K562 (cell line): Measurements from ENCODE around the gene PAX8.

Experiments
- CBX3 ChIP-seq, 2 experiments: IDR thresholded peaks; 1 replicate in 1 of 2; 2 replicates in 1 of 2; pipeline ENCODE4 v1.6.1; 2012; ENCODE audit warnings: inconsistent platforms in 2 of 2, low read length in 2 of 2, borderline replicate concordance in 1 of 2, control low read depth in 1 of 2
- CTCF ChIP-seq, 3 experiments: IDR thresholded peaks in 2 of 3; conservative IDR thresholded peaks in 1 of 3; 2 replicates each; pipeline ENCODE4 v1.5.1; 2011 to 2012; ENCODE audit warnings: low read length in 3 of 3, mild to moderate bottlenecking in 3 of 3, control low read depth in 2 of 3, improper control_type of control experiment in 1 of 3, inconsistent platforms in 1 of 3, low read depth in 1 of 3, mixed read lengths in 1 of 3, moderate library complexity in 1 of 3; ENCODE audit not compliant: insufficient read depth in 2 of 3
- EGR1 ChIP-seq: fragments of 450-650 bp; conservative IDR thresholded peaks from 2 replicates; pipeline ENCODE4 v1.6.1; 2017; ENCODE audit warnings: mild to moderate bottlenecking
- HMG20B ChIP-seq: fragments of 250-450 bp; sonication (Bioruptor Pico); IDR thresholded peaks from 2 replicates; pipeline ENCODE4 v1.5.0; 2021; ENCODE audit warnings: mild to moderate bottlenecking
- MYNN ChIP-seq, 2 experiments: sonication (generic); formaldehyde crosslinking in 1 of 2; IDR thresholded peaks; 2 replicates each; pipeline versions ENCODE4 v1.5.0 to v1.6.1; 2016 to 2020; ENCODE audit warnings: antibody characterized with exemption in 1 of 2, missing genetic modification reagents in 1 of 2
- NR2C2 ChIP-seq, 2 experiments: fragments of 200-800 bp in 1 of 2; sonication (Bioruptor generic) in 1 of 2; sonication (generic) in 1 of 2; formaldehyde crosslinking in 1 of 2; IDR thresholded peaks; 2 replicates each; pipeline versions ENCODE4 v1.6.1 to v1.8.0; 2016 to 2022; ENCODE audit warnings: mild to moderate bottlenecking in 1 of 2, missing compliant biosample characterization in 1 of 2, missing genetic modification characterization in 1 of 2, missing genetic modification reagents in 1 of 2
- NR3C1 ChIP-seq: sonication (generic); formaldehyde crosslinking; IDR thresholded peaks from 2 replicates; pipeline ENCODE4 v1.8.1; 2022; ENCODE audit warnings: missing genetic modification reagents
- RCOR1 ChIP-seq, 2 experiments: IDR thresholded peaks; 2 replicates each; pipeline ENCODE4 v1.6.1; 2012; ENCODE audit warnings: low read depth in 2 of 2, low read length in 2 of 2, borderline replicate concordance in 1 of 2, improper control_type of control experiment in 1 of 2
- TAF1 ChIP-seq: IDR thresholded peaks from 2 replicates; pipeline ENCODE4 v1.6.1; 2011; ENCODE audit warnings: mild to moderate bottlenecking, low read length, moderate library complexity; ENCODE audit not compliant: insufficient read depth, control insufficient read depth, severe bottlenecking; ENCODE audit errors: extremely low read depth
- TBP ChIP-seq: optimal IDR thresholded peaks from 2 replicates; pipeline ENCODE3; 2011; ENCODE audit warnings: low read depth, low read length, improper control_type of control experiment
- ZBTB26 ChIP-seq: fragments of 450-650 bp; formaldehyde crosslinking; IDR thresholded peaks from 2 replicates; pipeline ENCODE4 v1.4.0; 2022; ENCODE audit warnings: missing genetic modification characterization
- ZNF239 ChIP-seq: fragments of 250-450 bp; sonication (Bioruptor Pico); IDR thresholded peaks from 2 replicates; pipeline ENCODE4 v1.4.0; 2020; ENCODE audit warnings: mild to moderate bottlenecking
- ZNF561 ChIP-seq: fragments of 450-650 bp; formaldehyde crosslinking; conservative IDR thresholded peaks from 2 replicates; pipeline ENCODE4 v1.4.0; 2020; ENCODE audit warnings: mild to moderate bottlenecking, moderate library complexity

- no peak for TF ChIP-seq ZNF239 (CRISPR knock-in tag)
- no peak for TF ChIP-seq TBP
- TF ChIP-seq CTCF (IDR thresholded peaks at IDR 0.05 in 2 of 3, conservative IDR thresholded peaks at IDR 0.05 in 1 of 3; ENCODE audit: insufficient read depth in 2 of 3, low read depth in 1 of 3, low read length in 3 of 3) = no peak
- TF ChIP-seq TAF1 = no peak
- no peak for TF ChIP-seq RCOR1 (IDR thresholded peaks at IDR 0.05; ENCODE audit: borderline replicate concordance in 1 of 2, low read depth in 2 of 2, low read length in 2 of 2)
- TF ChIP-seq CBX3 (IDR thresholded peaks at IDR 0.05; ENCODE audit: borderline replicate concordance in 1 of 2, low read length in 2 of 2) = no peak
- no peak for TF ChIP-seq NR2C2 (CRISPR knock-in tag; IDR thresholded peaks at IDR 0.05)
- TF ChIP-seq NR2C2 (tag; IDR thresholded peaks at IDR 0.05) = no peak
- no peak for TF ChIP-seq MYNN (IDR thresholded peaks at IDR 0.05)
- TF ChIP-seq MYNN (CRISPR knock-in tag; IDR thresholded peaks at IDR 0.05) = no peak
- TF ChIP-seq NR3C1 (CRISPR knock-in tag) = no peak
- no peak for TF ChIP-seq EGR1
- no peak for TF ChIP-seq ZNF561 (CRISPR knock-in tag)
- TF ChIP-seq ZBTB26 = no peak
- no peak for TF ChIP-seq HMG20B
Observed at GRCh38 chr2:113255140-113256070, 23.3 kb downstream of the PAX8 start.
